Hepatocyte (in vitro differentiated cells): ENCODE results near the gene GRID1. TPM values are rescaled to one million over a fixed set of nuclear protein-coding genes. Genes with fewer than 3 reads are reported as not detected.

Experiments used
- DNase-seq: peaks from one replicate; pipeline ENCODE4 v3.0.0-alpha.2; 2016; ENCODE audit warnings: low spot score
- H2AFZ ChIP-seq: fragments of 200-600 bp; sonication (generic); 2 replicates; pipeline ENCODE4 v1.6.0; 2016; ENCODE audit warnings: antibody characterized with exemption, mild to moderate bottlenecking
- H3K27ac ChIP-seq: fragments of 200-600 bp; sonication (generic); 2 replicates; pipeline ENCODE4 v1.5.1; 2016; ENCODE audit warnings: mild to moderate bottlenecking
- H3K27me3 ChIP-seq: fragments of 200-600 bp; sonication (generic); 2 replicates; pipeline ENCODE4 v1.6.1; 2016
- H3K36me3 ChIP-seq: fragments of 200-600 bp; sonication (generic); replicated peaks from 2 replicates; pipeline ENCODE4 v1.5.1; 2016; ENCODE audit warnings: low read depth; ENCODE audit not compliant: insufficient read depth
- H3K4me1 ChIP-seq: fragments of 200-600 bp; sonication (generic); 2 replicates; pipeline ENCODE4 v1.5.1; 2016; ENCODE audit warnings: mild to moderate bottlenecking, moderate library complexity; ENCODE audit not compliant: insufficient read depth
- H3K4me2 ChIP-seq: fragments of 200-600 bp; sonication (generic); 2 replicates; pipeline ENCODE4 v1.6.0; 2016
- H3K4me3 ChIP-seq: fragments of 200-600 bp; sonication (generic); 2 replicates; pipeline ENCODE4 v1.5.1; 2016; ENCODE audit warnings: mild to moderate bottlenecking
- H3K79me2 ChIP-seq: fragments of 200-600 bp; sonication (generic); 2 replicates; pipeline ENCODE4 v1.6.0; 2017; ENCODE audit warnings: mild to moderate bottlenecking
- H3K9me2 ChIP-seq: fragments of 200-600 bp; sonication (generic); replicated peaks from 2 replicates; pipeline ENCODE4 v1.6.0; 2017; ENCODE audit warnings: mild to moderate bottlenecking; ENCODE audit not compliant: insufficient read depth
- H3K9me3 ChIP-seq: fragments of 200-600 bp; sonication (generic); 2 replicates; pipeline ENCODE4 v1.5.1; 2016; ENCODE audit warnings: low read depth, mild to moderate bottlenecking
- H4K20me1 ChIP-seq: fragments of 200-600 bp; sonication (generic); 2 replicates; pipeline ENCODE4 v1.6.0; 2016; ENCODE audit warnings: mild to moderate bottlenecking; ENCODE audit not compliant: insufficient read depth, poor library complexity, severe bottlenecking
- EZH2 ChIP-seq: fragments of 200-600 bp; sonication (generic); IDR thresholded peaks from 2 replicates; pipeline ENCODE4 v1.6.1; 2016; ENCODE audit warnings: antibody characterized with exemption, mild to moderate bottlenecking, borderline replicate concordance
- EZH2phosphoT487 ChIP-seq: fragments of 200-600 bp; sonication (generic); IDR thresholded peaks from one replicate; pipeline ENCODE4 v1.6.1; 2018; ENCODE audit warnings: antibody characterized with exemption, mild to moderate bottlenecking, low read depth, moderate library complexity; ENCODE audit not compliant: unreplicated experiment, severe bottlenecking
- WGBS: methylation state at CpG from one replicate; pipeline ENCODE4 v1.1.6; 2016; ENCODE audit warnings: low lambda C conversion rate; ENCODE audit errors: missing lambda C conversion rate; 5-methylcytosine and 5-hydroxymethylcytosine counted together
- polyA plus RNA-seq: library from polyadenylated mRNA; unstranded; fragments of >200 nt; fragmentation: Nextera tagmentation; extraction: Ambion mirVana; gene quantifications from 2 replicates; pipeline ENCODE4 v1.2.1, GENCODE V29; 2016
- total RNA-seq: library from RNA; depleted of rRNA; stranded (reverse); fragments of >200 nt; gene quantifications from 2 replicates; pipeline ENCODE4 v1.2.3, GENCODE V29; 2014
- TF ChIP-seq, protein P1 (sequence below): fragments of 200-600 bp; sonication (generic); IDR thresholded peaks from 2 replicates; pipeline ENCODE4 v1.5.1; 2016; ENCODE audit warnings: antibody characterized with exemption, mild to moderate bottlenecking; ENCODE audit not compliant: poor library complexity

GRID1 gene
- total and polyA plus RNA-seq, 2 experiments from 2014 or later: 0.07 to 0.37 TPM

DNA sequence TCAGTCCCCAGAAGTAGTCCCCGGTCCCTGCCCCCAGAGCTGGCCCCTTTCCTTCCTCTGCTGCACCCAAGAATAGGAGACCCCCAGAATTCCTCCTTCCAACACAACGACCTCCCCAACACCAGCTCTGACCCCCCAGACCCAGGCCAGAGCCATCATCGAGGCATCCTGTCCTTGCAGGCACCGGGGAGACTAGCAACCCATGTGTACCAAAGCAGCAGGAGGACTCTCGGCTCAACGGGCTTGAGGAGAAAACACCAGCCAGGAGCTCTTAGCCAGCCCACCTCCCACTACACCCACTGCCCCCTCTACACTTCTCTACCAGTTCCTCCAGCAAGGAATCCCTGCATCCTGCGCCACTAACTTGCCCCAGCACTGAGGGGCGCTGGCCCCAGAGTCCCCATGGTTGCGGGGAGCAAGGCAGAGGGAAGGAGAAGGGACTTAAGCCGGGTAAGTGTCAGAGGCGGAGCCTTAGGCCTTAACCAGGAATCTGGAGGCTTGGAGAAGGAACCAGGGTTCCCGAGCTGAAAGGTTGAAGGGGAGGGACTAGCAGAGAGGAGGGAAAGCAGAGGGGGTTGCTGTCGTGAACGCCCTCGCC, 3.9 kb downstream of the GRID1 start:
- DNase-seq: no peak
- Histone ChIP-seq H3K79me2 (no peaks in the 10 kb centered on the region), H3K27me3 (peaks cover 56% of the 10 kb centered on the region), H3K9me2 (no peaks in the 10 kb centered on the region), H2AFZ (peak overlapping the region; percentile 24), H3K27ac (no peak overlapping the region), H4K20me1 (no peaks in the 10 kb centered on the region), H3K36me3 (no peaks in the 10 kb centered on the region), H3K4me2 (peak overlapping the region; percentile 98), H3K9me3 (no peaks in the 10 kb centered on the region), H3K4me1 (peaks cover 32% of the 10 kb centered on the region), H3K4me3 (no peak overlapping the region)
- TF ChIP-seq, protein P1, sequence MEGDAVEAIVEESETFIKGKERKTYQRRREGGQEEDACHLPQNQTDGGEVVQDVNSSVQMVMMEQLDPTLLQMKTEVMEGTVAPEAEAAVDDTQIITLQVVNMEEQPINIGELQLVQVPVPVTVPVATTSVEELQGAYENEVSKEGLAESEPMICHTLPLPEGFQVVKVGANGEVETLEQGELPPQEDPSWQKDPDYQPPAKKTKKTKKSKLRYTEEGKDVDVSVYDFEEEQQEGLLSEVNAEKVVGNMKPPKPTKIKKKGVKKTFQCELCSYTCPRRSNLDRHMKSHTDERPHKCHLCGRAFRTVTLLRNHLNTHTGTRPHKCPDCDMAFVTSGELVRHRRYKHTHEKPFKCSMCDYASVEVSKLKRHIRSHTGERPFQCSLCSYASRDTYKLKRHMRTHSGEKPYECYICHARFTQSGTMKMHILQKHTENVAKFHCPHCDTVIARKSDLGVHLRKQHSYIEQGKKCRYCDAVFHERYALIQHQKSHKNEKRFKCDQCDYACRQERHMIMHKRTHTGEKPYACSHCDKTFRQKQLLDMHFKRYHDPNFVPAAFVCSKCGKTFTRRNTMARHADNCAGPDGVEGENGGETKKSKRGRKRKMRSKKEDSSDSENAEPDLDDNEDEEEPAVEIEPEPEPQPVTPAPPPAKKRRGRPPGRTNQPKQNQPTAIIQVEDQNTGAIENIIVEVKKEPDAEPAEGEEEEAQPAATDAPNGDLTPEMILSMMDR: no peak
- TF ChIP-seq EZH2phosphoT487 (no peak), EZH2 (no peak)
- WGBS: 23% methylated on average over 15 of the region's 15 CpGs

DNA sequence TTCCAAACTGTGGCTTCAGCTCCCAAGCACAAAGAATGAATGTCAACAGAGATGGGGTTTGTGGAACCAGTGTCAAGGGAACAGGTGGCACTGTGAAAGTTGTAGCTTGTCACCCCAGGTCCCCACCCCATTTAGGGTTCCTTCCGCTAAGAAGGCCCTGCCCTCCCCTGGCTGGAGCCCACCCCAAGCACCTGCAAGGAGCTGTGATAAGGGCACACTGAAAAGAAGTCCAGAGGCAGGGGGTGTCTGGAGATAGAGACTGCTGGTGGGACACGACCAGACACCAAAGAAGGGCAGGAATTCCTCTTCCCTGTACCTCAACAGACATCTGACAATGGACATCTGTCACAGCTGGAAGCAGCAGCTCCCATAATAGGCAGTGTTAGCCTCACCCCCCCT, 4.5 kb downstream of the GRID1 start:
- H4K20me1 ChIP-seq: no peaks in the 10 kb centered on the region
- TF ChIP-seq, protein P1: no peak
- TF ChIP-seq EZH2: no peak
- no peak for TF ChIP-seq EZH2phosphoT487
- H3K4me3 ChIP-seq: no peak overlapping the region
- no peak overlapping the region for H3K4me2 ChIP-seq
- H3K27ac ChIP-seq: no peak overlapping the region
- DNase-seq: no peak
- no peaks in the 10 kb centered on the region for H3K9me2 ChIP-seq
- H3K36me3 ChIP-seq: no peaks in the 10 kb centered on the region
- H3K9me3 ChIP-seq: no peaks in the 10 kb centered on the region
- peaks cover 28% of the 10 kb centered on the region for H3K4me1 ChIP-seq
- WGBS: 81% methylated on average over 2 of the region's 2 CpGs
- no peaks in the 10 kb centered on the region for H3K79me2 ChIP-seq
- no peak overlapping the region for H2AFZ ChIP-seq
- H3K27me3 ChIP-seq: peaks cover 50% of the 10 kb centered on the region

- Histone ChIP-seq H3K9me3 (no peaks in the 10 kb centered on the region), H3K79me2 (no peaks in the 10 kb centered on the region), H3K4me3 (no peak overlapping the region), H4K20me1 (no peaks in the 10 kb centered on the region), H3K4me2 (peak overlapping the region; percentile 25), H2AFZ (no peak overlapping the region), H3K27ac (no peak overlapping the region), H3K27me3 (peaks cover 47% of the 10 kb centered on the region), H3K9me2 (no peaks in the 10 kb centered on the region), H3K4me1 (peaks cover 24% of the 10 kb centered on the region), H3K36me3 (no peaks in the 10 kb centered on the region)
- WGBS: 91% methylated on average over 5 of the region's 5 CpGs
- DNase-seq: no peak
- TF ChIP-seq, protein P1: no peak
- no peak for TF ChIP-seq EZH2phosphoT487
Measured at GRCh38 chr10:86361156-86362128, 5.2 kb downstream of the GRID1 start.
